Effector memory CD8-positive, alpha-beta T cell (primary cell): ENCODE data around the gene RHEB.

Source experiments
- ATAC-seq: fragments of 150-1000 bp; cut with Tn5 transposase; replicated peaks from 2 replicates; pipeline ENCODE4 v1.10.0; 2021; ENCODE audit warnings: mild to moderate bottlenecking, moderate library complexity
- DNase-seq, 3 experiments: peaks; one replicate each; pipeline ENCODE4 v3.0.0; 2021
- H3K27ac Mint-ChIP-seq, 2 donors: one replicate each; pipeline ENCODE4 v1.8.0; 2022; ENCODE audit warnings: mild to moderate bottlenecking in 2 of 2, mixed read lengths in 2 of 2, moderate library complexity in 2 of 2
- H3K27me3 Mint-ChIP-seq, 2 donors: one replicate each; pipeline ENCODE4 v1.8.0; 2022; ENCODE audit warnings: mixed read lengths in 2 of 2
- H3K36me3 Mint-ChIP-seq: one replicate; pipeline ENCODE4 v1.8.0; 2022; ENCODE audit warnings: mild to moderate bottlenecking, moderate library complexity, mixed read lengths; ENCODE audit not compliant: insufficient read depth
- H3K4me1 Mint-ChIP-seq, 2 donors: one replicate each; pipeline ENCODE4 v1.8.0; 2022; ENCODE audit warnings: low read depth in 2 of 2, mixed read lengths in 2 of 2
- H3K4me3 Mint-ChIP-seq, 2 donors: one replicate each; pipeline ENCODE4 v1.8.0; 2022; ENCODE audit warnings: mild to moderate bottlenecking in 2 of 2, mixed read lengths in 2 of 2, moderate library complexity in 2 of 2
- H3K9me3 Mint-ChIP-seq, 2 donors: one replicate each; pipeline ENCODE4 v1.8.0; 2022; ENCODE audit warnings: mixed read lengths in 2 of 2

RHEB gene

GRCh38 chr7:151452680-151453325 is 66.9 kb downstream of the RHEB start:
- Mint-ChIP-seq H3K27me3 (peaks cover 13 to 19% of the 10 kb centered on the region in 2 donors), H3K36me3 (peaks cover 3% of the 10 kb centered on the region), H3K9me3 (no peaks in the 10 kb centered on the region), H3K4me1 (peaks cover 10 to 11% of the 10 kb centered on the region in 2 donors), H3K4me3 (peak overlapping the region in 1 of 2 donors; percentile 29), H3K27ac (no peak overlapping the region)
- ATAC-seq (no peak), DNase-seq (no peak)

DNA sequence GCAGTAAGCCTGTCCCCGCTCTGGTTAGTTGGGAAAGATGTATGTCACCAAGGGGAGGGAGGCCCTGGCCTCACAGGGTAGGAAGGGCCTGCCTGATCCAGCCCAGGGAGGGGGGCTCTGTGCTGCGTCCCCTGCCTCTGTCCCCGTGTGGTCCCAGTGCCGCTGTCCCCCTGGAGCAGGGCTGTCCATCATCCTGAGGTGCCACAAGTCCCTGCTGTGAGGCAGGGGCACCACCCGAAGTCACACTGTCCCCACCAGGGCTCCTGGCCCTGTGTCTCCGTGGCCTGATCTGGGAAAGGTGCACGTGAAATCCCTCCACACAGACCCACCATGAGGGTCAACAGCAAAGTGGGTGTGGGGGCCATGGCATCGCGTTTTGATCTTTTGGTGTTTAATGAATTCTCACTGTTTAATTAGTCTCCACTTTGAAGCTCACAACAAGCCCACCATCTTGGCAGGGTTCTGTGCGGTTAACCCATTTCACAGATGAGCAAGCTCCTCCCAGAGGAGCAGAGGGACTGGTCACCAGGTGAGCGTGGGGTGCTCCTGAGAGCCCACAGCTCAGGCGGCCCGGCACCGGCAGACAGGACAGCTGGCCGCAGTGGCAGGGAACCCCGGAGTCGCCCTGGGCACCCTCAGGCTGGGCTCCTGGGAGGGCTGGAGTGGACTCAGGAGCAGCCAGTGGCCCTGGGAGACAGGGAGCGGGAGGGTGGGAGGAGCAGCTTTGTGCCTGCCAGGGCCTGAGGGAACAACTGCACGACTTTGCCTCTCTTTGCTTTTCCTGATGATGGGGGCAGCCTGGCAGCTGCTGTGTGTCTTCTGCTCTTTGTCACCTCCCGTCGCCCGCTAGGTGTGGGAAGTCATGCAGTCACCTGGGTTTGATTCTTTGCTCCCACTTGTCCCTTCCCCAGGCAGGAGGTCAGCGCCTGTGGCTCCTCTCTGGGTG is 67.8 kb downstream of the RHEB start:
- Mint-ChIP-seq H3K36me3 (peaks cover 3% of the 10 kb centered on the region), H3K4me1 (peaks cover 3 to 6% of the 10 kb centered on the region in 2 donors), H3K27ac (no peak overlapping the region), H3K27me3 (peaks cover 13 to 19% of the 10 kb centered on the region in 2 donors), H3K9me3 (no peaks in the 10 kb centered on the region), H3K4me3 (no peak overlapping the region)
- no peak for DNase-seq
- ATAC-seq, result no peak

DNA sequence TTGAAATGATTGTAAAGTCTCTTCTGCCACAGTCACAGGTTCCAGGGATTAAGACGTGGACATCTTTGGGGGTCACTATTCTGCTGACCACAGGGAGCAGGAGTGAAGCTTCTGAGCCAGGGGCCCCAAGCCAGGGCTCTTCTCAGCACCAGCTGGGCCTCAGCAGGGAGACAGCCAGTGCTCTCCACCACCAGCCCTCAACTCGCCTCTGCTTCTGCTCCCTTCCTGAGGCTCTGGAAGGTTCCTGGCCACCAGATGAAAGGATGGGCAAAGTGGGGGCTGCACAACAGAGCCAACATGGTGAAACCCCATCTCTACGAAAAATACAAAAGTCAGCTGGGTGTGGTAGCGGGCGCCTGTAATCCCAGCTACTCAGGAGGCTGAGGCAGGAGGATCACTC is 68.5 kb downstream of the RHEB start:
- Mint-ChIP-seq H3K4me3 (no peak overlapping the region), H3K36me3 (peaks cover 3% of the 10 kb centered on the region), H3K9me3 (no peaks in the 10 kb centered on the region), H3K4me1 (peaks cover 3 to 6% of the 10 kb centered on the region in 2 donors), H3K27me3 (peaks cover 13 to 19% of the 10 kb centered on the region in 2 donors), H3K27ac (no peak overlapping the region)
- no peak for ATAC-seq
- no peak for DNase-seq

DNA sequence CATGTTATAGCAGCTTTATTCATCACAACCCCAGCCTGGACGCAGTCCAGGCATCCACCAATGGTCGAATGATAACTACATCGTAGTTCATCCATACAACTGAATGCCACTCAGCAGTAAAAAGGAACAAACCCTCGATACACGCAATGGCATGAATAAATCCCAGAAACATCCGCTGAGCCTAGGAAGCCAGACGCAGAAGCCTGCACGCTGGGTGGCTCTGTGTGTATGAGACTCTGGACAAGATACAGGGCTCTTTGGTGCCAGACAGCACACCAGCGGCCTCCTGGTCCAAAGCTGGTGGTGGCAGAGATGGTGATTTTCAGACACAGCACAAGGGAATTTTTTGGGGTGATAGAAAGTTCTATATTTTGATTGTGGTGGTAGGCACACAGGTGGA is 69.7 kb downstream of the RHEB start:
- Mint-ChIP-seq H3K27ac (no peak overlapping the region), H3K27me3 (peaks cover 13 to 19% of the 10 kb centered on the region in 2 donors)
- ATAC-seq, result no peak

GRCh38 chr7:151448261-151449252 is 71.1 kb downstream of the RHEB start:
- Mint-ChIP-seq H3K36me3 (peaks cover 3% of the 10 kb centered on the region), H3K4me1 (peaks cover 3 to 4% of the 10 kb centered on the region in 2 donors), H3K4me3 (peak overlapping the region; percentile 71 to 76), H3K9me3 (no peaks in the 10 kb centered on the region), H3K27me3 (peaks cover 13 to 19% of the 10 kb centered on the region in 2 donors), H3K27ac (peak overlapping the region in 1 of 2 donors; percentile 32)
- ATAC-seq, result peak; percentile 91
- peak; percentile 78 to 84 (median 79) for DNase-seq

More for the DNA sequence above, 69.7 kb downstream of the RHEB start:
- no peak for DNase-seq
- H3K9me3 Mint-ChIP-seq, result no peaks in the 10 kb centered on the region
- H3K36me3 Mint-ChIP-seq, result peaks cover 3% of the 10 kb centered on the region
- no peak overlapping the region for H3K4me3 Mint-ChIP-seq
- H3K4me1 Mint-ChIP-seq, result peaks cover 3 to 4% of the 10 kb centered on the region in 2 donors

- peaks cover 3% of the 10 kb centered on the region for H3K36me3 Mint-ChIP-seq
- H3K27ac Mint-ChIP-seq, result peak overlapping the region in 1 of 2 donors; percentile 32
- peaks cover 0 to 3% of the 10 kb centered on the region in 2 donors for H3K4me1 Mint-ChIP-seq
- ATAC-seq (no peak), DNase-seq (no peak)
- peak overlapping the region; percentile 71 to 76 for H3K4me3 Mint-ChIP-seq
- no peaks in the 10 kb centered on the region for H3K9me3 Mint-ChIP-seq
- peaks cover 13 to 19% of the 10 kb centered on the region in 2 donors for H3K27me3 Mint-ChIP-seq
These were observed 71.8 kb downstream of the RHEB start for GRCh38 chr7:151447901-151448260.

- Mint-ChIP-seq H3K27ac (peak overlapping the region in 1 of 2 donors; percentile 32), H3K27me3 (peaks cover 13 to 15% of the 10 kb centered on the region in 2 donors), H3K4me3 (peak overlapping the region; percentile 69 to 76), H3K9me3 (no peaks in the 10 kb centered on the region), H3K4me1 (peaks cover 0 to 3% of the 10 kb centered on the region in 2 donors), H3K36me3 (peaks cover 3% of the 10 kb centered on the region)
- ATAC-seq (no peak), DNase-seq (no peak)
These were observed 72.4 kb downstream of the RHEB start for GRCh38 chr7:151447312-151447711.

DNA sequence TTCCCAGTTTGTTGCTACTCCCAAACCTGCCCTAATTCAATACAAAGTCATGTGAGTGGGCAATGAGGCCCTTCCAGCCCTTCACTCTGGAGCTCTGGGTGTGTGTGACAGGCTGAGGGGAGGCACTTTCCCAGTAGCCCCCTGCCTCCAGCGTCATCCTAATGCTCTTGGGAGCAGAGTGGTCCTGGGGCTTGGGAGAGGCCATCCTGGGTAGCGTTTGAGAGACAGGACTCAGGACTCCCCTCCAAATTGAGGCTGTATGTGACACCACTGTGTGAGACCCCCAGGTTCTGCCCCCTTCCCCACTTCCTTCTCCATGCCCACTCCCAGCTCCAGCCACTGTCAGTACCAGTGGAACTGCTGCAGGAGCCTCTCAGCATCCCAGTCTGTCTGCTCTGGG is 73.3 kb downstream of the RHEB start:
- Mint-ChIP-seq H3K27me3 (peaks cover 10 to 13% of the 10 kb centered on the region in 2 donors), H3K36me3 (peaks cover 3% of the 10 kb centered on the region), H3K4me3 (no peak overlapping the region), H3K9me3 (no peaks in the 10 kb centered on the region), H3K4me1 (peaks cover 2 to 7% of the 10 kb centered on the region in 2 donors), H3K27ac (peak overlapping the region in 1 of 2 donors; percentile 5)
- DNase-seq, result no peak
- no peak for ATAC-seq

GRCh38 chr7:151444632-151445031 is 75.1 kb downstream of the RHEB start:
- Mint-ChIP-seq H3K9me3 (no peaks in the 10 kb centered on the region), H3K27ac (no peak overlapping the region), H3K27me3 (peaks cover 5 to 9% of the 10 kb centered on the region in 2 donors), H3K4me1 (peaks cover 10 to 18% of the 10 kb centered on the region in 2 donors), H3K4me3 (no peak overlapping the region), H3K36me3 (peaks cover 3% of the 10 kb centered on the region)
- ATAC-seq (no peak), DNase-seq (no peak)

DNA sequence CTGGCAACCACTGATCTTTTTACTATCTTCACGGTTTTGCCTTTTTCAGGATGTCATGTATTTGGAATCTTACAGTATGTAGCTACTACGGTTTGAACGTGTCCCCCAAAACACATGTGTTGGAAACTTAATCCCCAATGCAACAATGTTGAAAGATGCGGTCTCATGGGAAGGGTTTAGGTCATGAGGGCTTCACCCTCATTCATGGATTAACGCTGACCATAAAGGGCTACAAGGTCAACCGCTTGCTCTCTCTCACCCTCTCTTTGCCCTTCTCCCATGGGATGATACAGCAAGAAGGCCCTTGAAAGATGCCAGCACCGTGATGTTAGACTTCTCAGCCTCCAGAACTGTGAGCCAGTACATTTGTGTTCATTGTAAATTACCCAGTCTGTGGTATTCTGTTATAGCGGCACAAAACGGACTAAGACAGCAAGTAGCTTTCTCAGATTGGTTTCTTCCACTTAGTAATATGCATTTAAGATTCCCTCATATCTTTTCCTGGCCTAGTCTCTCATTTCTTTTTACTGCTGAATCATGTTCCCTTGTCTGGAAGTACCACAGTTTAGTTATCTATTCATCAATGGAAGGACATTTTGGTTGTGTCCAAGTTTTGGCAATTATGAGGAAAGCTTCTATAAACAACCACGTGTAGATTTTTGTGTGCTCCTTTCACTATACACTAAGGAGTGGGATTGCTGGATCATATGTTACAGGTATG is 76.8 kb downstream of the RHEB start:
- ATAC-seq (no peak), DNase-seq (no peak)
- peaks cover 10 to 16% of the 10 kb centered on the region in 2 donors for H3K4me1 Mint-ChIP-seq
- peaks cover under 1% of the 10 kb centered on the region for H3K36me3 Mint-ChIP-seq
- no peak overlapping the region for H3K27ac Mint-ChIP-seq
- H3K27me3 Mint-ChIP-seq, result peaks cover 0 to 6% of the 10 kb centered on the region in 2 donors
- no peak overlapping the region for H3K4me3 Mint-ChIP-seq
- no peaks in the 10 kb centered on the region for H3K9me3 Mint-ChIP-seq

DNA sequence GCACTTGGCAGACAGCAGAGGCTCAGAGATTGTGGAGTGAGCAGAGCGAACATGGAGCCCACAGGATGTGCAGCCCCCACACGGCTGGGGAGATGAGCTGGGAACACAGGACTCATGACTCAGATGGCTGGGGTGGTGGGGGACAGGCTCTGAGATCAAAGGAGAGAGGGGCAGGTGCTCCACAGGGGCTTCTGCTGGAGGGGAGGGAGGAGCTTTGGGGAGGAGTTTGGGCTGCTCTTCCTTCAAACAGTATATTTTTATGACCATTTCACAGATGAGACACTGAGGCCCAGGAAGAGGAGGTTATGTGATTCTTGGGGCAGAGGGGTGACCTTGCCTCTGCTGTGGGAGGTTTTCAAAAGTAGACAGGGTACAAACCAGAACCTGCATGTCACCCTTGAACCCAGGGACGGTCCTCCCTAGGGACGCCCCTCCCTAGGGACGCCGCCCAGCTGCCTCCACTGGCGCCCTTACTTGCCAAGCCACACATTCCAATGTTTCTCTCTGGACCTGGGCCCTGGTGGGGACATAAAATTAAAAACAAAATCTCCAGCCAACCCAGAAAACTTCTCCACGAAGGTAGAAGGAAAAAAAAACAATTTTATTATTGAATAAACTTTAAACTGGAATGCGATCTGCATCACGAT is 78.8 kb downstream of the RHEB start:
- H3K36me3 Mint-ChIP-seq, result no peaks in the 10 kb centered on the region
- no peak for ATAC-seq
- peaks cover 0 to 6% of the 10 kb centered on the region in 2 donors for H3K27me3 Mint-ChIP-seq
- H3K9me3 Mint-ChIP-seq, result no peaks in the 10 kb centered on the region
- H3K4me3 Mint-ChIP-seq, result peak overlapping the region; percentile 61 to 65
- H3K27ac Mint-ChIP-seq, result peak overlapping the region; percentile 17 to 41
- DNase-seq, result no peak
- peaks cover 10 to 16% of the 10 kb centered on the region in 2 donors for H3K4me1 Mint-ChIP-seq
